ENCODE results near the gene RMRP.
"Not testable (repeated sequence)": the region's sequence is repeated elsewhere in the genome, so short reads cannot be mapped to it uniquely, and the experiment has no call there.

Gene RMRP

DNA sequence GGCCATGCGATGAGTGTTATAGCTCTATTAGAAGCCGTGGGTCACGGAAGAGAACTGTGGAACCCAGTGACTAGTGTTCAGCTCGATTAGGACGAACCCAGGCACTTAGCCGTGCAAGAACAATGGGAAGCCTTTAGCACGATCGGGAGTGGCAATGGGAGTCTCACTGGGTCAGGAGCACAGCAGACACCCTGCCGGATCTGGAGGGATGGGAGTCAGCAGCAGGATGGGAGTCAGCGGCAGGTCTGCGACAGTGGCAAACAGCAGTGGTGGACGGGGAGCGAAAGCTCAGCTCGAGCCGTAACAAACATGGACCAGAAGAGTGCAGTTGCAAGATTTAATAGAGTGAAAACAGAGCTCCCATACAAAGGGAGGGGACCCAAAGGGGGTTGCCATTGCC, 17.4 kb downstream of the RMRP start:
- DNase-seq = not testable (repeated sequence)

DNA sequence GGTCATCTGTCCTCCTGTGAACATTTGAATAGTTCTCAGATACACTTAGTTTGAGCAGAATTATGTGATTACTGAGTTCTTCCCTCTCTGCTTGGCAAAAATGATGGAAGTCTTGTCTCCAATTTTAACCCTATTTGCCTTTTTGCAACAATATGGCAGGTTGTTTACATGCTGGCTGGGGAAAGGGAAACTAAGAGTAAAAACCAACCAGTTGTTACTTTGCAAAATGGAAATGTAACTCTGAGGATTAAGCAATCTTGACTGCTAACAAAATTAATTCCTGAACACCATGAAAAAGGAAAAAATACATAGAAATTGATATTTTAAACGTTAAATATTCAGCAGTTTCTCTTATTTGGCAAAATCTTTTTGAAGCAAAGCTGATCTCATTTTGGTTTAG, 18.2 kb downstream of the RMRP start:
- no peak for DNase-seq

DNA sequence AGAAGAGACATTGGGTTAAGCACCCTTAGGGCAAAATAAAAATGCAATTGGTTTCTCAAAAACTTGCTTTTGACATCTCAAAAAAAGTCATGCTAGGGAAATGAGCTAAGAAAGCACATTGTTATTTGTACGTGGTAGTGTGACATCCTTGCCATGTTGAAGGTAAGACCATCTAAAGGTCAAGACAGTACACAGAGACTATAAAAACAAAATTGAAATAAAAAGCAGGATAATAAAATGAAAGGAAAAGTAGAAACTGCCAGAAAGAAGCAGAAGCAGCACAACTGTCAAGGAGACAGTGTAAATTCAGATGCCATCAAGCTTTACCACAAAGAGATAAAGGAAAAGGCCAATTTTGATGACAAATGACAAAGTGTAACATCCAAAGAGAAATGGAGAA, 18.6 kb downstream of the RMRP start:
- DNase-seq = not testable (repeated sequence)

DNA sequence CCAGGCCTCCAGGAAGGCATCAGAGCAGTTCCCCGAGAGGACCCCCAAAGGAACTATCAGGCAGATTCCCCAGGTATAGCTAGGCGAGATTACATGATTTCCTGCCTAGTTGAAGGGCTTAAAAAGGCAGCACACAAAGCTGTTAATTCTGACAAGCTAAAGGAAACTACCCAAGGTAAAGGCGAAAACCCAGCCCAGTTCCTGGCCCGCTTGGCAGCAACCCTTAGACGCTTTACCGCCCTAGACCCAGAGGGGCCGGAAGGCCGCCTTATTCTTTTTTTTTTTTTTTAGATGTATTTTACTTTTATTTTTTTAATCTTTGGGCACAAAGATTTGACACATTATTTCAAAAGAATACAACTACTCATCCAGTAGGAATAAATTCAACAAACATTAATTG, 19.1 kb downstream of the RMRP start:
- DNase-seq = not testable (repeated sequence)

DNA sequence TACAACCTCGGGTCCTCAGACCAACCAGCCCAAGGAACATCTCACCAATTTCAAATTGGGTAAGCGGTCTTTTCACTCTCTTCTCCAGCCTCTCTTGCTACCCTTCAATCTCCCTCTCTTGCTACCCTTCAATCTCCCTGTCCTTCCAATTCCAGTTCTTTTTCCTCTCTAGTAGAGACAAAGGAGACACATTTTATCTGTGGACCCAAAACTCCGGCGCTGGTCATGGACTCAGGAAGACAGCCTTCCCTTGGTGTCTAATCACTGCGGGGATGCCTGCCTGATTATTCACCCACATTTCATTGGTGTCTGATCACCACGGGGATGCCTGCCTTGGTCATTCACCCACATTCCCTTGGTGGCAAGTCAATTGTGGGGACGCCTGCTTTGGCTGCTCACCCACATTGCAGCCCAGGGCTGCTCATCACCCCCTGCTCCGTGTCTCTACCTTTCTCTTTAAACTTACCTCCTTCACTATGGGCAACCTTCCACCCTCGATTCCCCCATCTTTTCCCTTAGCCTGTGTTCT, 20.3 kb downstream of the RMRP start:
- DNase-seq = not testable (repeated sequence)

DNA sequence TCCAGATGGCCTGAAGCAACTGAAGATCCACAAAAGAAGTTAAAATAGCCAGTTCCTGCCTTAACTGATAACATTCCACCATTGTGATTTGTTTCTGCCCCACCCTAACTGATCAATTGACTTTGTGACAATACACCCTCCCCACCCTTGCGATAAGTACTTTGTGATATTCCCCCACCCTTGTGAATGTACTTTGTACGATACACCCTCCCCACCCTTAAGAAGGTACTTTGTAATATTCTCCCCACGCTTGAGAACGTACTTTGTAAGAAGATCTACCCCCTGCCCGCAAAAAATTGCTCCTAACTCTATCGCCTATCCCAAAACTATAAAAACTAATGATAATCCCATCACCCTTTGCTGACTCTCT, 21.0 kb downstream of the RMRP start:
- DNase-seq = not testable (repeated sequence)

DNA sequence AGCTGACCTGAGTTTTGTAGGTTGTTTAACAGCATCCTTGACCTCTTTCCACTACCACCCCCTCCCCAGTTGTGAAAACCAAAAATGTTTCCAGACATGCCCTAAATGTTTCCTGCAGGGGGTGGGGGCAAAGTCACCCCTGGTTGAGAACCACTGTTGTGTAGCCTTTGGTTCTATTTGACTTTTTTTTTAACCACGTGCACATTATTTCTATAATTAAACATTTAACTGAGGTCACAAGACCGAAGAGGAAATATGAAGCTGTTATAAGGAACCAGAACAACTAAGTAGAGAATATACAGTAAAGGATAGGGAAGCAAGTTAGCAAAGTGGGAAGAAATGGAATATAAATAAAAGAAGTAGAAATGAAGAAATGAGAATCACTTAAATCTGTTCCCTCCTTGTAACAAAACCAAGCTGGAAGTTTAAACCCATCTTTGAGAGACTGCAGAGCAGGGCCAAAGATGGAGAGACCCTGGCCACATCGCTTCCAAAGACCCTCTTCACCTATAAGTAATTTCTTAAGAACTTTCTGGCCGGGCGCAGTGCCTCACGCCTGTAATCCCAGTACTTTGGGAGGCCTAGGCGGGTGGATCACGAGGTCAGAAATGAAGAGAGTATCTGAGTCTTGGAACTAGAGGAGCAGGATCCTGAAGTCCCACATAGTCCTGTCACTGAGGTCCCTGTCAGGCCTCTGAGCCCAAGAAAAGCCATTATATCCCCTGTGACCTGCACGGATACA, 21.5 kb downstream of the RMRP start:
- DNase-seq = no peak

DNA sequence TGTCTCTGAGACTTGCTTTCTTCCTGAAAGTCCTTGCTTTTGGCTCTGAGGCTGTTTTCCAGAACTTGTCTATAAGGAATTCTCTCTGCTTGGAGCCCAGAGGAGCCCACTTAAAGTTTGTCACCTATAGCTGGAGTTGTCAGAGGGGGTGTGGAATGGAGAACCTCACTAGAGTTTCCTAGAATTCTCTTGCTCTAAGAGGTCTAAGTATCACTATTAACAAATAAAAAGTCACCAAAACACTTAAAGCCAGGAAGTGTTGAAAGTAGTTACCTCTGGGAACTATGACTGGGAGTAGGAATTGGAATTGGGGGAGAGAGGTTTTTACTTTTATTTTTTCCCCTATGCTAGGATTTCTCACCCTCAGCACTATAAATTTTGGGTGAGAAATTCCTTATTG, 22.1 kb downstream of the RMRP start:
- DNase-seq = no peak

DNA sequence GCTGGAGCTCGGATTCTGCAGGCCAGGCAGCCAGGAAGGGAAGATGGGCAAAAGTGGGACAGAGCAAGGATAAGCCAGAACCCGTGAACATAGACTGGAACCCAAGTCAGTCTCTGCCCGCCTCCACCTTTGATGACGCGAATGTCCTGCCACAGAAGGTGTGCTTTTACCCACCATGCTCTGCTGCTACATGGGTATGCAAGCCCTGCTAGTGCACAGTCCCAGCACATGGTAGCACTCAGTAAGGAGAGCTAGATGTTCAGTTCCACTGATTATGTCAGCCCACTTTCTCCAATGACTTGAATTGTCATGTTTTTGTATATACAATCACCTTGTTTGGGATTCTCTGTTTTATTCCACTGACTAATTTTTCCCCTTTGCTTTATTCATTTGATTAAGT, 28.2 kb downstream of the RMRP start:
- DNase-seq = no peak

DNA sequence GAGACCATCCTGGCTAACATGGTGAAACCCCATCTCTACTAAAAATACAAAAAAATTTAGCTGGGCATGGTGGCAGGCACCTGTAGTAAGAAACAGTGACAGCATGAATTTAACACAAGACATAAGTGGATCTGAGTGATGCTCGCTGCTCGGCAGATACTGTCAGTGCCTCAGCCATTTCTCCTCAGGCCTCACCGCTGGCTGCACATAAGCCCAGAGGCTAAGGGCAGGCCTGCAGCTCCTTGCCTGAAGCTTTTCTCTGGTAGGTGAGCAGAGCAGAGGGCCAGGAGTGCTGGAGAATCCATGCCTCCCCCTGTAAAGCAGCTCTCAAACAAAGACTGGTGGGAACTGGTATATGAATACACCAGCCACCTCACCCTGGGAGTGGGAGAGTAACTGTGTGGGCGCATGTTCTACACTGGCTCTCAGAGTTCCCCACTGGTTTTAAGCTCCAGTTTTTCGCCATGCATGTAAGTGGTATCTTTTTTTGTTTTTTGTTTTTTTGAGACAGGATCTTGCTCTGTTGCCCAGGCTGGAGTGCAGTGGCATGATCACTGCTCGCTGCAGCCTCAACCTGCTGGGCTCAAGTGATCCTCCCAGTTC, 29.3 kb downstream of the RMRP start:
- DNase-seq = no peak

DNA sequence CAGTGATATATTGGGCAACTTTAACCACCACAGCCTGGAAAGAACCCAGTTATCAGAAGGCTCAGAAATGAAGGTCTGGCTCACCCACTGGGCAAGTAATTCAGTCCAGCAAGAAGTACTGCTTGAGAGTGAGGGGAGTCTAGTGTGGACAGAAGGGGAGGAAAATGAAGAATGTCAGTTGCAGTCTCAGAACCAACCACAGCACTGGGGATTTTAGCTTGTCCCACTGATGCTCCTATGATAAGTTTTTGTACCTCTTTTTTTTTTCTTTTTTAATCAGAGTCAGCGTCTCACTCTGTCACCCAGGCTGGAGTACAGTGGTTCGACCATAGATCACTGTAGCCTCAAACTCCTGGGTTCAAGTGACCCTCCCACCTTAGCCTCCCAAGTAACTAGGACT, 30.2 kb downstream of the RMRP start:
- no peak for DNase-seq

DNA sequence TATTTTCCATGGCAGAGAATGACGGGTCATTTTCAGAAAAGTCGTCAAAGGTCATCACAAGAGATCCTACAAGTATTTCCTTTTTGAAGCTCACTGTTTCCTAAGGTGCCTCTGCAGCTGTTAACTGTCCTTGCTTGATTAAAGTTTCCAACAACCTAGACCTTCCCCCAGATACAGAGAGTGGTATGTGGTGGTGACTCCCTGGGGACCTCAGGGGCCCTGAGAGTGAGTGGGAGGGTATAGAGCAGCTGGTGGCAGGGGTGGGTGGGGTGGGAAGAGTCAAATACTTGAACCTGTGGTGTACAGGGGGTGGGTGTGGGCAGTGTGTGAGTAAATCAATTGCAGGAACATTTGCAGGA, 38.0 kb downstream of the RMRP start:
- DNase-seq = no peak

DNA sequence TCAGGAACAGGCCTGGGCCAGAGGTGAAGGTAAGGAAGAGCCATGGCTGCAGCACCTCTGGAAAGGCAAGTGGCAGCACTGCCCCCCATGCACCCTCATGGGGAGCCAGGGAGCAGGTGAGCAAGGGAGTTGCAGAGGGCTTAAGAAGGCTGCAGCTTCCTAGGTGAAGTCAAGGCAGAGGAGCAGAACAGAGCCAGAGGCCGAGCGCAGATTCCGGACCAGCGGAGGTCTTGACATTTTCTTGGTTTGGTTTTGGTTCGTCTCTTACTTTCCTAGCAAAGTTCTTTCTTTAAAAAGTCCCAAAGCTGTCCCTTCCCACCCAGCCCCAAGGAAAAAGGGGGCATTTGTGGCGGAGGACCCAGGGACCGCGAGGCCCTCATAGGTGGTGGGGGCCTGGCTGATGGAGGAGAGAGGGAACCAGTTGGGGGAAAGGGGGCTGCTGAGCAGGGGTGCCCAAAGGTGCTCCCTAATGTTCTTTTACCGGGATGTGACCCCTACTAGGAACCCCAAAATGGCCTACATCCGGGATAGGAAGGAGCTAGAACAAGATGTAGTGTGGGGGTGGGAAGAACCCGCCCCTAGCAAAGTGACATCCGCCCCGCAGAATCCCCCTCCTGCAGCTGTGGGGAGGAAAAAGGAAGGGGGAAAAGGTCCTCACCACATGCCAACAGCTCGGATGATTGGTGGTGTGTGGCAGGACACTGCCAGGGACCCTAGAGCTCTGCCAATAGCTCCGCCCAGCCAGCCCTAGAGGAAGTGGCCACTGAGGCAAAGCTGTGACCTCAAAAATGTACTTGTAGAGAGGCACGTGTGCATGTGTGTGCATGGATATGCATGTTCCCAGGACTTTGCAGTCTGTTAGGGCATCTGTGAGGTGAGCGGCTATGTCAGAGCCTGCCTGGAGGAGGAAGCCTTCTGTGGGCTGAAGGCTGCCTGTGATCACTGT, 38.7 kb downstream of the RMRP start:
- no peak for DNase-seq

DNA sequence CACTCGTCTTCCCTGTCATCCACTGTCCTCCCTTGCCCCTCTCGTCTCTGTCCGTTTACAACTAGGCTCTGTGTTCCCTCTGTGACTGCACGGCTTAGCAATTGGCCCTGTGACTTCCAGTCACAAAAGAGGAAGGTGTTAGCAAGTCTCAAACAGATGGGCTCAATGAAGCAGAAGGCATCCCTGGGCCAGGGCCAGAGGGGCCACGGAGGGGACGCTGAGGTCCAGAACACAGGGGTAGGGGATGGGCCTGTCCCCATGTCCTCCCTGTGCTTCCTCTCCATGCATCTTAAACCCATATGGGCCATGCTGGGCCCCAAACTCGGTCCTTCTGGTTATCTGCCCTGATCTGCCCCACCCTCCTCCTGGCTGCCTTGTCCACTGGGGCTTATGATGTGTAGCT, 39.5 kb downstream of the RMRP start, which contains the start of gene CD72:
Gene CD72 (minus strand): TSS at position 89 of the 403 bp plus-strand sequence. CDS start 110 bp downstream, outside the sequence.
- DNase-seq = no peak

DNA sequence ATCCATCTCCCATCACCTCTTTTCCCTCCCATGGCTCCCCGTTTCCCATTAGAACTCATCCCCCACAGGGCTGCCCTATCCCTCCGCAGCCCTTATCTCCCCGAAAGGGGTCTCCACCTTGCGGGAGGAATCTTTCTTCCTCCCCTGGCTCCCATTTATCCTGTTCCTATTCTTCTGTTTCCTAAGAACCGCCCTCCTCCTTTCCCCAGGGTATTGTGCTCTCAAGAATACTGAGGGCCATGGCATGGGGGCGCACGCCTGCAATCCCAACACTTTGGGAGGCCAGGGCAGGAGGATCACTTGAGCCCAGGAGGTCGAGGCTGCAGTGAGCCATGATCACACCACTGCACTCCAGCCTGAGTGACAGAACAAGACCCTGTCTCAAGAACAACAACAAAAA, 40.3 kb downstream of the RMRP start:
- DNase-seq = no peak

DNA sequence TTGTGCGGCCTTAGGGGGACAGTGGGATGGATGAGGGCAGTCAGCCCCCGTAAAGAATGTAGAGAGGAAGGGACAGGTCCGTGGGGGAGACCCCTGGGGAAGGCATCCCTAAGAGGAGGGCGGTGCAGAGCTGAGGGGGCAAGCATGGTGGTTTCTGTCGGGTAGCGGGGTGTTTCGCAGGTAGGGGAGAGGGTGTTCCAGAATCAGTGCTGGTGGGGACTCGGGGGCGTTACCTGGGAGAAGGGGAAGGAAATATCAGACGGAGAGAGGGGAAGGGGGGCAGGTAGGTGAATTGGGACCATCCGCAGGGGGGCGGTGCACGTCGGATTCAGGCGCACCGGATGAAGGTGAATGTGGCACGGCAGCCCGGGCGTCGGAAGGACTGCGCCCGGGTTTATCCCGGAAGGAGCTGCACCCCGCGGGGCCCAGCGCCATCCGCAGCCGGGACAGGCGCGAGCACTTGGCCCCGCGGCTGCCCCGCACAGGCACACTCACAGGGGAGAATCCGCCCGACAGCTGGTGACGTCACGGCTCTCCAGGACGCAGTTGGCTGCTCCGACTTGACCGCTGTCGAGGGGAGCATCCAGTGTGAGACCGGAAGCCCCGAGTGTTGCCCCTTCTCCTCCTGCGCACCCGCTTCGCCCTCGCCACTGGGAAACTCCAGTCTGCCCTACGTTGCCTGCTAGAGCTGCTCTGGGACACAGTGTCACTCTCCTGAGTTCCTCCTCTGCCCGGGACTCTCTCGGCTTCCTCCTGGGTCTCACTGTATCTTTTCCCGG, 40.9 kb downstream of the RMRP start:
- DNase-seq = no peak

DNA sequence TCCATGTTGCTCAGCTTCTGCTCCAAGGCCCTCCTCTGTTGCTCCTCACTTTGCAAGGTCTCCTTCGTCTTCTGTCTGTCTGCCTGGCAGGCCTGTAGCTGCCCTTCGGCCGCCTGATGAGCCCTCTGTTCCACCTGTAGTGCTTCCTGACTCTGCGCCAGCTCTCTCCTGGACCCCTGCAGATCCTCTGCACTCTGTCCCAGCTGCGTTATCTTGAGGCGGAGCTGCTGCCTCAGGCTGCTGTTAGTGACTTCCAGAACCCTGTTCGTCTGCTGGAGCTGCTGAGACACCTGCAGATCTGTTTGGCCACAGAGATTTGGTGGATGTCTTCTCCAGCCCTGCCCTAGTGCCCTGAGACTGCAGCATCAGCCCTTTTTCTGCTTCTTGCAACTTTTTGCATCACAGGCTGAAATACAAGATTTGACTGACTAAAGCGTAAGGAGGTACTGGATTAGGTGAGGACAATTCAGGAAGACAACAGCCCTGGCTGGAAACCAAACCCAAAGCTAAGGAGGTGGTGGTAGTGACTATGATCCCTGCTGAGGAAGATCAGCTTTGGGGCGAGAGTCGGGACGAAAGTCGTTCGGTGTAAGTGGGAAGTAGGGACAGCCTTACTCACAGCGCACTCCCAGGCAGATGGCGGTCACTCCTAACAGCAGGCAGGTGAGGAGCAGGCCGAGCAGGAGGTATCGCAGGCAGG, 41.7 kb downstream of the RMRP start:
- no peak for DNase-seq

DNA sequence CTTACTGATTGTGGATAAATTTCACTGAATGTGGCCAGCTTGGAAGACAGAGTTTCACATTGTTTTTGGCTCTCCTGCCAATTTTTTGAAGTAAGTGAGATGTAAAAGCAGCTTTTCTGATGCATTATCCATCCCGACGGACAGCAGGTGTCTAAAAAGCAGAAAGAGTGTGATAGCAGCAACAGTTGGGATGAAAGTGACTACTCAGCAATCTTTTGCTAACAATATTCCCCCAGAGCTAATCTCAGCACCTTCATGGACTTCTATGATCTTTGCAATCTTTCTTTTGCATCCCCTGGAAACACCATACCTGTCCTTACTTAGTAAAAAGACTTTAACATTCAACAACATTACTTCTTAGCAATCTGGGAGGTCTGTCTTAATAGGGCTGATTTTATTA, 45.0 kb downstream of the RMRP start:
- DNase-seq = no peak

DNA sequence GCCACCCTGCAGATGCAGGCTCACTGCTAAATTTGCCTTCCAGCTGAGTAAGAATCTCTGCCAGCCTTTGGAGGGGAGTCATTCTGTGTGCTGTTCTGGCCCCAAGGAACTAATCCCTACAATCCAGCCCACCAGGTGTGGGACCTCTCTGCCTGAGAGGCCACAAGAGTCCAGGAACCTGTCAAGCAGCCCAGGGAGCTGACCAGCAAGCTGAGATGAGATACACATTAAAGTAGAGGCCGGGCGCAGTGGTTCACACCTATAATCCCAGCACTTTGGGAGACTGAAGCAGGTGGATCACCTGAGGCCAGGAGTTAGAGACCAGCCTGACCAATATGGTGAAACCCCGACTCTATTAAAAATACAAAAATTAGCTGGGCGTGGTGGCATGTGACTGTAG, 45.8 kb downstream of the RMRP start:
- not testable (repeated sequence) for DNase-seq

DNA sequence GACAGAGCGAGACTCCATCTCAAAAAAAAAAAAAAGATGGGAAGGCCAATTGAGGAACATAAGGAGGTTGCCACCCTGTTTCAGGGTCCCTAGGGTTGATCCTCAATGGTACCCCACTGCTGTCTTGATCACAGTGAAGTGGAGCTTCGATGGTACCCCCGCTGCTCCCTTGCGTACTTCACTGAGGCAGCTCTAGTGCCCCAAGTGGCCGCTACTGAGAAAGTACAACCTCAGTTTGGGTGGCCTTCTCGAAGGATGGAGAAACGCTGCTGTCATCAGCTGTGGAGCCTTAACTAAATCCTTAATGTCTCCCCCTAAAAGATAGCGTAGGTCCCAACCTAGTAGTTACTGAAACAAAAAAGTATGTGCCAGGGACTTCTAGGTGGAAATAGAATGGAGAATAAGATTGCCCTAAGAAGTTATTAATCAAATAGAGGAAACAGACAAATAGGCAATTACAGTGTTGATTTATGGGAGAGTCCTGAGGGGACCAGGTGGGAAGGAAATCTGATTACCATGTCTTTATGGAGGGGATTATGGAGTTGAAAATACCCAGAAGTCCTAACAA, 46.5 kb downstream of the RMRP start:
- no peak for DNase-seq

DNA sequence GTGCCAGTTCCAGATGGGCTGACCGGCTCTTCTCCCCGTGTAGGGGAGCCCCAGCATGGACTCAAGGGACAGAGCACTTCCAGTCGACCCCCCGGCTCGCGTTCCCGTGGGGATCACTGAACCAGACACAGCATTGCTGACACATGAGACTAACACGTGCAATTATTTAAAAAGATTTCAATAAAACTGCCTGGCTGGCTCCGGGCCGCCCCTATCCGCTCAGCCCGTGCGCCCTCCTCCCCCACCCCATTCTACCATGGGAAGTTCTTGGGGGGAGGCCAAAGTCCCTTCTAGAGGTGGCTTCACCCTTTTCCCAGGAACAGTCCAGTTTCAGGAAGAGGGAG, 48.0 kb downstream of the RMRP start:
- no peak for DNase-seq
